Raji (cell line): ENCODE results near the gene IGFBP4.

Source experiments
- POLR2A ChIP-seq: IDR thresholded peaks from 2 replicates; pipeline ENCODE4 v1.6.1; 2011; ENCODE audit warnings: low read depth, low read length, control low read depth; ENCODE audit not compliant: insufficient read depth

Gene IGFBP4

GRCh38 chr17:40443196-40443987 is at the start of gene IGFBP4:
Gene IGFBP4 (plus strand): TSS chr17:40443450. CDS start chr17:40443736, 286 bp downstream.
- no peak for TF ChIP-seq POLR2A

GRCh38 chr17:40399185-40399584 is 44.1 kb upstream of the IGFBP4 start:
- TF ChIP-seq POLR2A, result no peak

- TF ChIP-seq POLR2A, result no peak
Measured at GRCh38 chr17:40402668-40403067, 40.6 kb upstream of the IGFBP4 start.

GRCh38 chr17:40404003-40404402 is 39.2 kb upstream of the IGFBP4 start:
- no peak for TF ChIP-seq POLR2A

- TF ChIP-seq POLR2A, result no peak
Measured at GRCh38 chr17:40407460-40407859, 35.8 kb upstream of the IGFBP4 start.

GRCh38 chr17:40410082-40410481 is 33.2 kb upstream of the IGFBP4 start:
- no peak for TF ChIP-seq POLR2A

GRCh38 chr17:40411821-40412220 is 31.4 kb upstream of the IGFBP4 start:
- TF ChIP-seq POLR2A, result no peak

GRCh38 chr17:40412880-40413279 is 30.4 kb upstream of the IGFBP4 start:
- no peak for TF ChIP-seq POLR2A

- no peak for TF ChIP-seq POLR2A
Measured at GRCh38 chr17:40415390-40415789, 27.9 kb upstream of the IGFBP4 start.

- TF ChIP-seq POLR2A, result no peak
Measured at GRCh38 chr17:40416671-40417070, 26.6 kb upstream of the IGFBP4 start.

- no peak for TF ChIP-seq POLR2A
Measured at GRCh38 chr17:40417258-40417608, 26.0 kb upstream of the IGFBP4 start.

GRCh38 chr17:40417609-40418427 is 25.4 kb upstream of the IGFBP4 start, which contains the start of gene TOP2A:
Gene TOP2A (minus strand): TSS chr17:40417896. CDS start chr17:40417791, 105 bp downstream.
- peak; percentile 91 for TF ChIP-seq POLR2A

- peak; percentile 22; the same call in 1 of the 2 replicates for TF ChIP-seq POLR2A
Measured at GRCh38 chr17:40418428-40418706, 24.9 kb upstream of the IGFBP4 start.

GRCh38 chr17:40419559-40420331 is 23.5 kb upstream of the IGFBP4 start:
- no peak for TF ChIP-seq POLR2A

- no peak for TF ChIP-seq POLR2A
Measured at GRCh38 chr17:40422990-40423633, 20.1 kb upstream of the IGFBP4 start.

GRCh38 chr17:40425741-40426140 is 17.5 kb upstream of the IGFBP4 start:
- TF ChIP-seq POLR2A, result no peak

GRCh38 chr17:40427002-40427491 is 16.2 kb upstream of the IGFBP4 start:
- no peak for TF ChIP-seq POLR2A
